Heart right ventricle (tissue), 16 donors: ENCODE results near the gene FBF1. TPM values are rescaled to one million over a fixed set of nuclear protein-coding genes. Genes with fewer than 3 reads are reported as not detected.

Experiments
- ATAC-seq, 8 donors: fragments of 200-7000 bp; cut with Tn5 transposase; one replicate each; pipeline ENCODE4 v1.9.1; 2020; ENCODE audit warnings: mild to moderate bottlenecking in 8 of 8, moderate library complexity in 8 of 8, moderate number of reproducible peaks in 1 of 8
- DNase-seq, 2 donors: peaks; one replicate each; pipeline ENCODE4 v3.0.0-alpha.2; 2020
- H3K27ac ChIP-seq, 10 donors: fragments of 200-600 bp; sonication (generic) in 2 of 10; one replicate each; pipeline versions ENCODE4 v1.5.0 to v1.8.0; 2020 to 2022; ENCODE audit warnings: mild to moderate bottlenecking in 3 of 10
- H3K27me3 ChIP-seq, 7 donors: fragments of 200-600 bp; one replicate each; pipeline ENCODE4 v1.8.0; 2021 to 2022; ENCODE audit warnings: mild to moderate bottlenecking in 2 of 7
- H3K36me3 ChIP-seq, 9 donors: fragments of 200-600 bp; sonication (generic) in 1 of 9; one replicate each; pipeline versions ENCODE4 v1.5.0 to v1.8.0; 2020 to 2022; ENCODE audit warnings: mild to moderate bottlenecking in 2 of 9
- H3K4me1 ChIP-seq, 9 donors: fragments of 200-600 bp; sonication (generic) in 1 of 9; one replicate each; pipeline versions ENCODE4 v1.5.0 to v1.8.0; 2020 to 2022; ENCODE audit warnings: mild to moderate bottlenecking in 4 of 9
- H3K4me3 ChIP-seq, 10 donors: fragments of 200-600 bp; sonication (generic) in 2 of 10; one replicate each; pipeline versions ENCODE4 v1.5.0 to v1.8.0; 2020 to 2022; ENCODE audit warnings: mild to moderate bottlenecking in 7 of 10, moderate library complexity in 2 of 10
- H3K9me3 ChIP-seq, 11 donors: fragments of 200-600 bp in 10 of 11; sonication (generic) in 2 of 11; one replicate each; pipeline versions ENCODE4 v1.5.0 to v1.8.0; 2013 to 2022; ENCODE audit warnings: mild to moderate bottlenecking in 2 of 11, control low read depth in 1 of 11, moderate library complexity in 1 of 11
- CTCF ChIP-seq, 9 donors: fragments of 200-600 bp; sonication (generic) in 2 of 9; IDR thresholded peaks; one replicate each; pipeline versions ENCODE4 v1.5.0 to v1.8.0; 2021 to 2022; ENCODE audit warnings: antibody characterized with exemption in 9 of 9, mild to moderate bottlenecking in 5 of 9, moderate library complexity in 1 of 9
- WGBS, 2 donors: extraction: QIAGEN DNeasy Blood & Tissue Kit; methylation state at CpG; one replicate each; pipeline ENCODE4 v1.1.7; 2013; ENCODE audit warnings: inconsistent platforms in 1 of 2; 5-methylcytosine and 5-hydroxymethylcytosine counted together
- intact Hi-C, 10 donors: fragments of 100-400 bp; cut with DNase I; formaldehyde crosslinking; loops; one replicate each; pipeline versions ENCODE4 v1.11.1 to v1.14.2; 2022
- polyA plus RNA-seq, 2 donors: library from polyadenylated mRNA; stranded (reverse); fragments of 200-250 nt; gene quantifications; one replicate each; pipeline ENCODE4 v1.2.3, GENCODE V29; 2013
- total RNA-seq, 10 donors: library from RNA; stranded (reverse); fragmentation: NEBNext Ultra II Directional in 3 of 10; extraction: Animal tissue kit (Norgen Biotek cat#: 25700) in 3 of 10; gene quantifications; one replicate each; pipeline versions ENCODE4 v1.2.1 to v1.2.4, GENCODE V29; 2021 to 2023
- donor health status: Arrhythmogenic right ventricular cardiomyopathy.
- donor health status: ischemic (EF 13 %, LVEDD 7.1; RV severe dilation, severe dysfunction).
- donor health status: healthy with polysubstance abuse.
- donor health status: DM: no; HTN: yes; CAD: no.
- donor health status: DM: no; HTN: no; CAD: no.
- donor health status: ischemic (EF 25% LVEDD 6.9; RV normal size, moderate dysfunction).
- donor health status: ischemic (EF 25% LVEDD 5.7; RV mildly dilated, moderate dysfunction).
- donor health status: healthy.
- donor health status: DM: yes; HTN: yes; CAD: no.
- donor health status: Ischemic cardiomyopathy.
- donor health status: ischemic (EF 35%, LVEDD 5.7; RV mildly dilated, moderate dysfunction).
- donor health status: nonischemic (EF 11% LVEDD 7.7; RV severe dilation, severe dysfunction).
- donor health status: DM: yes; HTN: yes; CAD: no.
- donor health status: PGD.
- donor health status: ischemic (EF 29% LVEDD 5.4; RV normal size, mild dysfunction).
- donor health status: nonischemic (EF 23%, LVEDD 6.1; RV moderate dilation, normal function).

The FBF1 gene
- total and polyA plus RNA-seq, 12 donors = 1.6 to 8.3 (median 2.8) TPM

GRCh38 chr17:75950421-75950820, 9.6 kb upstream of the FBF1 start:
- intact Hi-C loops = no loop called here
- no peaks in the 10 kb centered on the region for H3K9me3 ChIP-seq
- H3K36me3 ChIP-seq = peaks cover 4 to 100% (median 81%) of the 10 kb centered on the region in 9 donors
- 93 to 95% methylated on average over 6 of the region's 6 CpGs for WGBS, 2 donors
- no peak for ATAC-seq
- DNase-seq = no peak
- no peak for TF ChIP-seq CTCF (IDR thresholded peaks at IDR 0.05)
- H3K27ac ChIP-seq = no peak overlapping the region
- H3K27me3 ChIP-seq = no peaks in the 10 kb centered on the region
- no peak overlapping the region for H3K4me3 ChIP-seq
- H3K4me1 ChIP-seq = no peaks in the 10 kb centered on the region

- no peak for DNase-seq
- no peak for TF ChIP-seq CTCF (IDR thresholded peaks at IDR 0.05)
- Histone ChIP-seq H3K4me1 (peaks cover 0 to 13% (median 8%) of the 10 kb centered on the region in 9 donors), H3K9me3 (no peaks in the 10 kb centered on the region), H3K27me3 (no peaks in the 10 kb centered on the region), H3K27ac (peak overlapping the region in 1 of 10 donors; percentile 15), H3K4me3 (no peak overlapping the region), H3K36me3 (peaks cover 0 to 79% (median 36%) of the 10 kb centered on the region in 9 donors)
- WGBS, 2 donors = 63 to 68% methylated on average over 2 of the region's 2 CpGs
- intact Hi-C loops = no loop called here
- ATAC-seq = no peak
Measured at GRCh38 chr17:75945211-75945610, 4.4 kb upstream of the FBF1 start.

- no peak overlapping the region for H3K27ac ChIP-seq
- no peaks in the 10 kb centered on the region for H3K27me3 ChIP-seq
- no peak overlapping the region for H3K4me3 ChIP-seq
- peaks cover 0 to 16% (median 10%) of the 10 kb centered on the region in 9 donors for H3K4me1 ChIP-seq
- peaks cover 0 to 62% (median 22%) of the 10 kb centered on the region in 9 donors for H3K36me3 ChIP-seq
- WGBS, 2 donors = 70 to 89% methylated on average over 1 of the region's 1 CpG
- intact Hi-C loops = loop anchor here in 1 of 10 donors (5.0 kb wide), 1 partner anchor 34 kb away; the partner anchor contains the start of genes ACOX1 and TEN1
- TF ChIP-seq CTCF (IDR thresholded peaks at IDR 0.05) = no peak
- DNase-seq (no peak), ATAC-seq (no peak)
- H3K9me3 ChIP-seq = no peaks in the 10 kb centered on the region
Measured at GRCh38 chr17:75943491-75943890, 2.6 kb upstream of the FBF1 start.

DNA sequence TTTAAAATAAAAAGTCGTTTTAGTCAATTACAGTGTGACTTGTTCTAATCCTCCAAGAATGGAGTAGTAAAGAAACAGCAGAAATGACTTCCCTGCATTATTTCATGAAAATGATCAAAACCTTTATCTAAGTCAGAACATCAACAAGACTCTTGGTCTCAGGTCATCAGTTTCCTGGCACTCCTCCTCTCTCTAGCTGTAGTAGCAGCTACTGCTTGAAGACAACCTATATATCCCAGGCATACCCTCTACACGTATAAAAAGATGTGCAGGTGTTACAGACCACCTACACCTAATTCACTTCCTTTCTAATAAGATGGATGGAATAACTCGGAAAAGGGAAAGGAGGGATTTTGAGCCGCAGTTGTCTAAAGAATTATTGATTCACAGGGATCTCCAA, 1.6 kb upstream of the FBF1 start:
- no peak for DNase-seq
- Histone ChIP-seq H3K36me3 (peaks cover 0 to 52% (median 13%) of the 10 kb centered on the region in 9 donors), H3K4me1 (peaks cover 0 to 16% (median 10%) of the 10 kb centered on the region in 9 donors), H3K4me3 (no peak overlapping the region), H3K27me3 (no peaks in the 10 kb centered on the region), H3K27ac (no peak overlapping the region), H3K9me3 (no peaks in the 10 kb centered on the region)
- ATAC-seq = no peak
- WGBS, 2 donors = 78 to 92% methylated on average over 4 of the region's 4 CpGs
- intact Hi-C loops = loop anchor here in 1 of 10 donors (5.0 kb wide), 1 partner anchor 35 kb away; the partner anchor contains the start of genes ACOX1 and TEN1
- TF ChIP-seq CTCF (IDR thresholded peaks at IDR 0.05) = no peak
